ENCODE data around the gene LMAN2.

Gene LMAN2

DNA sequence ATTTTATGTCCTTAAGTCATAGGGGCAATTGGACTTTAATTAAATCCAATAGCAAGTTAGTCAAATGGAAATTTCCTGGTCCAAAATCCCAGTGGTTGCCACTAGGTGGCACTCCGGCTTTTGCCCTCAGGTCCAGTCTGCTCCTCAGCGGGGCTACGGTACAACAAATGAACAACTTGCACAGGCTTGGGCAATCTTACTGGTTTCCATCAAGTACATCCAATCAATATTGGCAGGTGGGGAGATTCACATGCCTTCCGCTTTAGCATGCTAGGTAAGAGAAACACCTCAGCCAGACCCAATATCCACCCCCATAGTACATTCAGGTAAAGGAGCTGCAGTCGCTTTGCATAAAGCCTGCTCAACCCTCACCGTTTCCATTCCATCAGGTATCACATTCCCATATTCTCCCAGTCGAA lies 33.5 kb downstream of the LMAN2 start:
- peak; percentile 85 for TF ChIP-seq CTCF (IDR thresholded peaks at IDR 0.05; ENCODE audit: control extremely low read depth, extremely low read depth, low read depth, missing control alignments)
- DNase-seq (ENCODE audit: extremely low spot score): peak; percentile 70
- ChIA-PET POLR2A (no interaction called here), CTCF (interaction anchor here (0.6 to 5.6 kb wide), 30 partner anchors 8 to 183 kb away, joined by 3 to 44 read pairs (median 4); partner anchors contain the start of gene LMAN2)

GRCh38 chr5:177316005-177316404 lies 35.5 kb downstream of the LMAN2 start:
- POLR2A ChIA-PET: no interaction called here
- CTCF ChIA-PET: interaction anchor here (0.7 to 5.6 kb wide), 13 partner anchors 14 to 205 kb away, joined by 3 to 30 read pairs (median 5); partner anchors contain the start of gene DOK3
- TF ChIP-seq CTCF (IDR thresholded peaks at IDR 0.05; ENCODE audit: control extremely low read depth, extremely low read depth, low read depth, missing control alignments): no peak
- no peak for DNase-seq (ENCODE audit: extremely low spot score)

DNA sequence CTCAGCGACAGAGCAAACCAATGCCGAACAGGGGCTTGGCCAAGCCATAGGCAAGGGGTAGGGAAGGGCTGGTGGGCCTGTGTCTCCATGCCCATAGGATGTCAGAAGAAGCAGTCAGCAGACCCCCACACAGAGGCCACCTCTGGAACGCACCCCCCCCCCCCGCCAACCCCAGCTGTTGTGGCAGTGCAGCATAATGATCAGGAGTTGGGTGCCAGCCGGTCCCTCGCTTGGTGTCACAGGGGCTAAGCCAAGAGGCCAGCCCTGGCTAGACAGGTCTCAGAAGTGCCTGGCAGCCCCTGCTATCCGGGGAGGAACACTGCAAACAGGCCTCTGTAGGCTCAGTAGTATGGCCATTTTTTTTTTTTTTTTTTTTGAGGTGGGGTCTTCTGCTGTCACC lies 36.1 kb downstream of the LMAN2 start:
- TF ChIP-seq CTCF (IDR thresholded peaks at IDR 0.05; ENCODE audit: control extremely low read depth, extremely low read depth, low read depth, missing control alignments): no peak
- DNase-seq (ENCODE audit: extremely low spot score): no peak
- ChIA-PET CTCF (interaction anchor here (0.9 to 5.6 kb wide), 8 partner anchors 24 to 204 kb away, joined by 3 to 30 read pairs (median 6); no protein-coding TSS in a partner anchor), POLR2A (no interaction called here)

DNA sequence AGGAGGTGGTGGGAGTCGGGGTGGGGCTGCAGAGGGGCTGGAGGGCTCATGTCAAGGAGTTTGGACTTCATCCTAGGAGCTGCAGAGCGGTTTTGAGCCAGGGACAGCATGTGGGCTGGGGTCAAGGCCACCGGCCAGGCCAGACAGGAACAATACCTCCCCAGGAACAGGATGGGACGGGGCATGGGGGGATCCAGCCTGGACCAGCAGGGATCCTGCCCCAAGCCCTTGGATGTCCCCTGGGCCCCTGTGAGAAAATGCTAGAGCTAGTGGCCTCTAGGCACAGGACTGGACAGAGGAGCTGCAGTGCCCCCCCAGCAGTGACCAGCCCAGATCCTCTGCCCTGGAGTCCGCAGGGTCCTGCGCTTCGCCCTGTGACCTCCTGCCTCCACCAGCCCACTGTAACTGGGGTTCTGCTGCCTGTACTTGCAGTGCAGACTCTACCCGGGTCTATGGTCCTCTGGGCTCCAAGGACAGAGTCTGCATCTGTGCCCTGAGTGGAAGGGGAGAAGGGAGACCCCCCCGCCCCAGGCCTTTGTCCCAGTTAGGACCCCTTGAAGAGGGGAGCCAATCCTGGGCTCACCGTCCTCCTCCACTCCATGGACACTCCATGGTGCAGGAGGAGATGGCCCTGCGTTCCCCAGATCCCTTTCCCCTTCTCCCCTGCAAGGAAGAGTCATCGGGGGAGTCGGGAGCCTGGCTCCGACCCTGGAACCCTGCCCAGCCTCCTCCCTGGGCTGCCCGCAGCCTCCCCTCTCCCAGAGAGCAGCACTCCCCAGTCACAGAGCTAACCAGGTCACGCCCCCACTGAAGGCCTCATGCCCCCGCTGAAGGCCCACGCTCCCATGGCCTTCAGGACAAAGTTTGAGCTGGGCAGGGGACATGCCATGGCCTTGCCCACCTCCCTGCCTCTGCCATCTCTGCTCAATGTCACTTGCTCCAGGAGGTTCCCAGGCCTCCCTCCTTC lies 36.8 kb downstream of the LMAN2 start:
- ChIA-PET POLR2A (no interaction called here), CTCF (interaction anchor here (1.2 to 5.6 kb wide), 4 partner anchors 68 to 138 kb away, joined by 3 to 30 read pairs (median 7); no protein-coding TSS in a partner anchor)

GRCh38 chr5:177313561-177314259 lies 37.8 kb downstream of the LMAN2 start:
- ChIA-PET CTCF (interaction anchor here (1.0 to 8.1 kb wide), 7 partner anchors 18 to 200 kb away, joined by 3 to 64 read pairs (median 4); no protein-coding TSS in a partner anchor), POLR2A (no interaction called here)
- no peak for DNase-seq (ENCODE audit: extremely low spot score)
- no peak for TF ChIP-seq CTCF (IDR thresholded peaks at IDR 0.05; ENCODE audit: control extremely low read depth, extremely low read depth, low read depth, missing control alignments)

More for the DNA sequence above, 36.8 kb downstream of the LMAN2 start:
- no peak for DNase-seq (ENCODE audit: extremely low spot score)
- no peak for TF ChIP-seq CTCF (IDR thresholded peaks at IDR 0.05; ENCODE audit: control extremely low read depth, extremely low read depth, low read depth, missing control alignments)

DNA sequence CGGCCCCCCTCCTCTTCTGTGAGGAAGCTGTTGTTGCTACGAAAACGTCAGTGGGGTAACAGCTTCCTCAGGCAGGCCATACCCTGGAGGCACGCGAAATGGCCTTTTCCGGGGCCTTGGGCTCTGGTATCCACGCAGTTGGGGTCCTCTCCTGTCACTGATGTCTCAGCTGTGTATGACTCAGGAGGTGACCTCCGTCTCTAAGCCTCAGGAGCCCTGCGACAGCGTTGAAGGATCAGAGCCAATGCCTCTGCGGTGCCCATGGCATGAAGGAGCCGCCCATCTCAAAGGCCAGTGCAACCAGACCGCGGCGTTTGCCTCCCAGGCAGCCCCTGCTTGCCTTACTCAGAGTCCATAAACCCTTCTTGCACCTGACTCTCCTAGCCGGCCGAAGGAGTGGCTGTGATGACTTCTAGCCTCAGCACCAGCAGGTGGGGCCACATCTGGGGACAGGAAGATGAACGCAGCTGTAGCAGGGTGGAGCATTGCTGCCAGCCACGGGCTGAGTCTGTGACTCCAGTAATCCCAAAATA lies 38.8 kb downstream of the LMAN2 start:
- CTCF ChIA-PET: interaction anchor here (1.1 to 8.1 kb wide), 11 partner anchors 9 to 199 kb away, joined by 3 to 64 read pairs (median 4); partner anchors contain the start of genes PRELID1 and RAB24
- DNase-seq (ENCODE audit: extremely low spot score): peak; percentile 62
- TF ChIP-seq CTCF (IDR thresholded peaks at IDR 0.05; ENCODE audit: control extremely low read depth, extremely low read depth, low read depth, missing control alignments): peak; percentile 36
- POLR2A ChIA-PET: interaction anchor here (0.6 to 1.1 kb wide), 4 partner anchors 11 to 284 kb away, joined by 3 to 6 read pairs (median 4); no protein-coding TSS in a partner anchor

Measured in GM10248 (cell line).